HG03103 (cell line): ENCODE measurements around the gene BACH2.
"Not testable (repeated sequence)": the region's sequence is repeated elsewhere in the genome, so short reads cannot be mapped to it uniquely, and the experiment has no call there.

ENCODE experiments used
- ATAC-seq: cut with Tn5 transposase; IDR thresholded peaks from one replicate; pipeline ENCODE4 v1.9.1; 2021; ENCODE audit warnings: low read depth; ENCODE audit not compliant: unreplicated experiment

Gene BACH2

DNA sequence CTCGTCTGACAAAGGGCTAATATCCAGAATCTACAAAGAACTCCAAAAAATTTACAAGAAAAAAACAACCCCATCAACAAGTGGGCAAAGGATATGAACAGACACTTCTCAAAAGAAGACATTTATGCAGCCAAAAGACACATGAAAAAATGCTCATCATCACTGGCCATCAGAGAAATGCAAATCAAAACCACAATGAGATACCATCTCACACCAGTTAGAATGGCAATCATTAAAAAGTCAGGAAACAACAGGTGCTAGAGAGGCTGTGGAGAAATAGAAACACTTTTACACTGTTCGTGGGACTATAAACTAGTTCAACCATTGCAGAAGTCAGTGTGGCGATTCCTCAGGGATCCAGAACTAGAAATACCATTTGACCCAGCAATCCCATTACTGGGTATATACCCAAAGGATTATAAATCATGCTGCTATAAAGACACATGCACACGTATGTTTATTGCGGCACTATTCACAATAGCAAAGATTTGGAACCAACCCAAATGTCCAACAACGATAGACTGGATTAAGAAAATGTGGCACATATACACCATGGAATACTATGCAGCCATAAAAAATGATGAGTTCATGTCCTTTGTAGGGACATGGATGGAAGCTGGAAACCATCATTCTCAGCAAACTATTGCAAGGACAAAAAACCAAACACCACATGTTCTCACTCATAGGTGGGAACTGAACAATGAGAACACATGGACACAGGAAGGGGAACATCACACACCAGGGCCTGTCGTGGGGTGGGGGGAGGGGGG is 130.3 kb downstream of the BACH2 start:
- not testable (repeated sequence) for ATAC-seq

GRCh38 chr6:90162648-90163387 is 133.8 kb downstream of the BACH2 start:
- no peak for ATAC-seq

- no peak for ATAC-seq
Observed at GRCh38 chr6:90160013-90160412, 136.6 kb downstream of the BACH2 start.

DNA sequence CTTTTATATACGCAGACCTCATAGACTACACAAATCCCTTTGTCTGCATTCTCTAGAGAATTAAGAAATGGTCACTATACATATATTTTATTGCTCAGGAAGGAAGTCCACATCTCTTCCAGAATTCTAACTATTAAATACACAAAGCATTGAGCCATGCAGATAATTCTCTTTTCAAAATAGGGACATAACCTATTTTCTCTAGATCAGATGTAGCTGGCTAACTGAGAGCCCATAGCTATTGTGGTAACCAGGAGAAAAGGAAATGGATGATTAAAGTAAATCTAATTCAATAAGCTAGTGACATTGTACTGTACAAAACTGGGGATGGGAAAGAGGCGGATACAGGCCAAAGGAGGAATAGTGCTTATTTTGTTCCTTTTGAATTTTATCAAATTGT is 137.2 kb downstream of the BACH2 start:
- ATAC-seq, result no peak

DNA sequence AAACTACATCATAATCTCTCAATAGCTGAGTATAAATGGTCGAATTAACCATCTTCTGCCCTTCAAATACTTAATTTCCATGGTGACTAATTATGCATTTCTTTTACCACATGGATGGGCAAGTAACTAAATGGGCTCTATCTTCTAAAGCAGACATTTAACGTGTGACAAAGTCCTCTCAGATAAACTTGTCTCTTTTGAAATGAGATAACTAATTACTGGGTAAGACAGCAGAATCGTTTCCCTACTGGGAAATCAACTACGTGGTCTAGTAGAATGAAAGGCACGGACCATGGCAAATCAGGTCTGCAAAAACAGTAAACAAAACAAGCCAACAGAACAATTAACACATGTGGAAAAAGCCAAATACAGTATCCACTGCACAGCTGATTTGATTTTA is 137.7 kb downstream of the BACH2 start:
- no peak for ATAC-seq

DNA sequence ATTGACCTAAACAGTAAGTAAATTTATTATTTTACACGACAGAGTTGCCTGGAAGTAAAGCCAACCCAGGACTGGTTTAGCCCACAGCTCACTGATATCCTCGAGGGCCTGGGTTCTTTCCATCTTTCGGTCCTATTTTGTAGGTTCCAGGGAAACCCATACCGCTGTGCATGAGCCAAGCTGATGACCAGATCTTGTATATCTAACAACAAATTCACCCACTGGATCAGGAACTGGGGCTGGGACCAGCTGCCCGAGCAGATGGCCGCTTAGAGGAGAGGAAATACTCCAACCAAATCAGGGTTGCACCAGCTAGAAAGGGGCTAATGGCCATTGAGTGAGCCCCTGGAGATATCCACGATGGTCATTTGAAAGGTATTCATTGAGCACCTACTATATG is 139.2 kb downstream of the BACH2 start:
- no peak for ATAC-seq

- ATAC-seq, result no peak
Observed at GRCh38 chr6:90156861-90157260, 139.8 kb downstream of the BACH2 start.

DNA sequence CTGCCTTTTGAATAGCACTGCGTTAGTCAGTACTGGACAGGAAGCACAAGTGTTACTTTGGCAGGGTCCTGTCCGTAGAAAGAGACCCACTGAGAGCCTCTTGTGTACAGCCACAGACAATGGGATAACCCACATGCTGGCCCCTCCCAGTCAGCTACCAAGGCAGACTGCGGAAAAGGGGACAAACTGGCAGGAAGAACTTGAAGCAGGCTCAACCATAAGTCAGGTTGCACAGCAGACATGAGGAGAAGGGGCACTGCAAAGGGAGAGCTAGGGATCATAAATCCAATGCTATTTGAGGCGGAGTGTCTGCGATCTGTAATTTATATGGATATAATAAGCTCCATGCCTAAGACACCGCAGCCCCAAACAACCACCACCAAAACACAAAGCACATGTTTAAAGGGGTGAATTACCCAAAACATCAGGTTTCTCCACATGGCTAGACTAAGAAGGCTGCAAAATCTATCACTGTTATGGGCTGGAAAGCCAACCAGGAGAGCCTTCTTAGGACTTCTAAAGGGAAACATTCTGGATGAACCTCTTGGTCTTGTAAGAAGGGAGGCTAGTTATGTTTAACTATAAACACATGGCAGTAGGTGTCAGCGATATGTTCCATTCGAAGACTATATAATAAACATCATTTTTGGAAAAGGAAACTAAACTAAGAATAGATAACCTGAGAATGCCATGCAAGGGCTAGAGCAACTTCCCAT is 141.7 kb downstream of the BACH2 start:
- no peak for ATAC-seq

- no peak for ATAC-seq
Observed at GRCh38 chr6:90151576-90152422, 144.8 kb downstream of the BACH2 start.

DNA sequence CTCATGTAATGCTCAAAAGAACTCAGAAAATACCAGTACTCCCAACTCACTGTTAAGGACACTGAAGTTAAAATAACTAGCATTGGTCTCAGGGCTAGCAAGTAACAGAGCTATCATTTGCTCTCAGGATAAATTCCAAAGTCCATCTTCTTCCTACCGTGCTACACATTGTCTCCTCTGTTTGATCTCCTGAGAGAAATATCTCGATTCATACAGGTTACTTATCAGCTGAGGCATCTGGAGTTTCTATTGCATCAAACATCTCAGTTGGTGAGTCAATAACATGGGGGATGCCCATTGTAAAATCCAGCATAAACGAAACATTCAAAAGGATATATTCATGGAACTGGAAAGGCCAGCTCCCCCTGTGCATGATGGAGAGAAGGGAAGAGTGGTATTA is 147.4 kb downstream of the BACH2 start:
- no peak for ATAC-seq

DNA sequence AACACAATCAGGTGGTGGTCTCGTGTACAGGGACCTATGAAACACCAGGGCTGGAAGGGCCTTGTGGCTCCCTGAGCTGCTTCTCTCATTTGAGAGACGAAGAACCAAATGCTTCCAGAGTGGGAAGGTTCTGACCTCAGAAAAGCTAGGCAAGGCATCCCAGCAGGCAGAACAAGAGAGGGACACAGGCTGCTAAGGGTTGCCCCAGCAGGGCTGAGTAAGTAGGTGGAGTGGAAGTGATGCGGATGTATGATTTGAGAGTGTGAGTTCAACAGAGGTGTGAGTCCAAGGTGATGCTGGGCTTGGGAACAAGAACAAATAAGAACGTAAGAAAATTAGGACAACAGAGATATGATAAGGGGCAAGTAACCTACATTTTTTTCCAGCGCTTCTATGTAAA is 147.8 kb downstream of the BACH2 start:
- no peak for ATAC-seq

- ATAC-seq, result no peak
Observed at GRCh38 chr6:90146921-90147649, 149.6 kb downstream of the BACH2 start.

- no peak for ATAC-seq
Observed at GRCh38 chr6:90146024-90146423, 150.6 kb downstream of the BACH2 start.

DNA sequence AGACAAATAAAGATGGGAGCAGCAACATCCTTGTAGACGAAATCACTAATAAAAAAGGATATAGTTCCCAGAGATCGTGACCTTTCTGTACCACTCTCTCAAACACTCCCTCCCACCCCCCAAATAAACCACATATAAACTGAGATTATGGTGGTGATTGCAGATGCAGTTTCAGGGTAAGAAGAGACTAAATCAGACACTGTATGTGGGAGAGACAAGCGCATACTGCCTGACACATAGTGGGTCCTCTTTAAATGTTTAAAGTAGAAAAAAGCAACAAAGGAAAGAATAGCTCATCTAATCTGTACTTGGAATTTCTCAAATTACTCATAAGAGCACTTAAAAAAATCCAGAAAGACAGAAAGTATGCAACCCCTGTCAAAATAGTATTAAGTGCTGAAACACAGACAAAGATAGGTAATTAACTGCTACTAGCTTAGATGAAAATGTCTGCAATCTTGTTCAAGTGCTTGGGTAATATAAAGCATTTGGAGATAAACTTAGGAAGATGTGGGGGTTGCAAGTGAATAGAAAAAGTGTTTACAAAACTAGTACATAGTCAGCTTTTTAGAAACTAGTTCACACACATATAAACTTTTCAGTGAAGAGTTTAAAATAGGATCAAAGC is 151.6 kb downstream of the BACH2 start:
- no peak for ATAC-seq

- ATAC-seq, result no peak
Observed at GRCh38 chr6:90144396-90144795, 152.2 kb downstream of the BACH2 start.

GRCh38 chr6:90140683-90141082 is 156.0 kb downstream of the BACH2 start:
- no peak for ATAC-seq

GRCh38 chr6:90139272-90139817 is 157.3 kb downstream of the BACH2 start:
- no peak for ATAC-seq

DNA sequence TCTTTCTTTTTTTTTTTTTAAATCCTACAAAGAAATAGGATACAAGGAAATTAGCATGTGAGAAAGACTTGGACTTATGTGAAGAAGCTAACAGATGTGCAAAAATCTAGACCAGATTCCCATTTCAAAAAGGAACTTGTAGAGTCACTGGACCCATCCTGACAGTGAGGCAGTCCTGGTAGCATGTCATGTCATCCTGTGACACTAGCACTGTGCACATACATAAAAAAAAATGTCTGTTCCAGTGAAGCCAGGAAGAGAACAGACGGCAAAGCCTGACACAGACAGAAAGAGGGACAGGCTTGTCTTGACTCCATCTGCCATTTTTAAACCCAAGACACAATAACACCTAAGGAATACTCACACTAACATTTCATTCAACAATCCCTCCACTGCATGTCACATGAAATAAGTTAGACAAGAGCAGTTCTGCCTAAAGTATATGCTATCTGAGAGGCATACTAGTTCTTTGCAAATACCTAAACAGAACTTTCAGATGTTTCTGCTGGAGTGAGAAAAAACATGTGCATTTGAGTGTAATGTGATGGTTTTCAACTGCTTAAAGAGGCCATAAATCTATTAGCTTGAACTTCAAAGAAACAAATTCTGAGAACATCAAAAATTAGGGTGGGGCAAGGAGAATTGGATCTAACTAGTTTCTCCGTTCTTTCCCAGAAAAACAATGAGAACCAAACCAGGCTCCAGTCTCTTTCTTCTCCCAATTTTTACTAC is 159.6 kb downstream of the BACH2 start:
- ATAC-seq, result no peak

- no peak for ATAC-seq
Observed at GRCh38 chr6:90136176-90136575, 160.5 kb downstream of the BACH2 start.
